Hematopoietic multipotent progenitor cell treated with erythropoietin and hydrocortisone succinate and interleukin-3 and kit ligand, for 8 days (in vitro differentiated cells): ENCODE data around the gene SHKBP1.
"Not testable (repeated sequence)": the region's sequence is repeated elsewhere in the genome, so short reads cannot be mapped to it uniquely, and the experiment has no call there.

ENCODE experiments used
- DNase-seq: peaks from one replicate; pipeline ENCODE4 v3.0.0-alpha.2; 2015

Gene SHKBP1

DNA sequence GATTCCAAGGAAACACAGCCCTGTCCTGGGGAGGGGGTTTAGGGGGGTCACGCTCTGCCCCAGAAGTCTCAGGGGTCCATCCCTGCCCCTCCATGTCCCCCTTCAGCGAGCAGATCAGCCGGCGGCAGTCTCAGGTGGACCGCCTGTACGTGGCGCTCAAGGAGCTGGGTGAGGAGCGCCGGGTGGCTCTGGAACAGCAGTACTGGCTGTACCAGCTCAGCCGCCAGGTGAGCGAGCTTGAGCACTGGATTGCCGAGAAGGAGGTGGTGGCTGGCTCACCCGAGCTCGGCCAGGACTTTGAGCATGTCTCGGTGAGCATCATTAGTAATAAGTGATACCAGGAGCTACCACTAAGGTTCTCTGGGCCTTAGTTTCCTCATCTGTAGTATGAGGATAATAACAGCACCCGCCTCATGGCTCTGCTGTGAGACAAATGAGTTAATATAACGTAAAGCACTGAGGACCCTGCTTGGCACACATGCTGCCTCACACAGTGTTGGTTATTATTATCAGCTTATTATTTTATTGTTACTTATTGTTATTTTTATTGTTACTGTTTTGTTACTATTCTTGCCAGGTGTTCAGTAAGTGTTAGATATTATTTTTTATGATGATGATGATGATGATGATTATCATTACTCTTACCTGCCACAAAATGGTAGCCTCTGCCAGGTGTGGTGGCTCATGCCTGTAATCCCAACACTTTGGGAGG, 20.5 kb upstream of the SHKBP1 start:
- no peak for DNase-seq

DNA sequence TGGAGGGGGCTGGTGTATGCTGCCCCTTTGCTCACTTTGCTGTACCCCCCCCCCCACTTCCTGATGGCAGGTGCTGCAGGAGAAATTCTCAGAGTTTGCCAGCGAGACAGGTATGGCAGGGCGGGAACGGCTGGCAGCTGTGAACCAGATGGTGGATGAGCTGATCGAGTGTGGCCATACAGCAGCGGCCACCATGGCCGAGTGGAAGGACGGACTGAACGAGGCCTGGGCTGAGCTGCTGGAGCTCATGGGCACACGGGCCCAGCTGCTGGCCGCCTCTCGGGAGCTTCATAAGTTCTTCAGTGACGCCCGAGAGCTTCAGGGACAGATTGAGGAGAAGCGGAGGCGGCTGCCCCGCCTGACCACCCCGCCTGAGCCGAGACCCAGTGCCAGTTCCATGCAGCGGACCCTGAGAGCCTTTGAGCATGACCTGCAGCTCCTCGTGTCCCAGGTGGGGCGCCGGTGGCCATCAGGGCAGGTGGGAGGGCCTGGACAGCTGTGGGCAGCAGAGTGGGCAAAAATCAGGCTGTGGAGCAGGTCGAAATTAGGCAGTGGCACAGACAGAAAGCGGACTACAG, 19.6 kb upstream of the SHKBP1 start:
- DNase-seq: no peak

DNA sequence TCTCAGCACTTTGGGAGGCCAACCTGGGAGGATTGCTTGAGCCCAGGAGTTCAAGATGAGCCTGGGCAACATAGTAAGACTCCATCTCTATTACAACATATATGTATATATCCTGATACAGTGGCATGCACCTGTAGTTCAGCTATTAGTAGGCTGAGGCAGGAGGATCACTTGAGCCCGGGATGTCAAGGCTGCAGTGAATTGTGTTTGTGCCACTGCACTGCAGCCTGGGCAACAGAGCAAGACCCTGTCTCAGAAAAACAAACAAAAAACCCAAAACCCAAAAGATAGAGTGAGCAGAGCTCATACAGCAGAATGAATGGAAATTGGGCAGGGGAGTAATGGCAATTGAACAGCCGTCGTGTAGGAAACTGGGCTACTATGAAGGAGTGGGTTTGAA, 17.3 kb upstream of the SHKBP1 start:
- DNase-seq: no peak

DNA sequence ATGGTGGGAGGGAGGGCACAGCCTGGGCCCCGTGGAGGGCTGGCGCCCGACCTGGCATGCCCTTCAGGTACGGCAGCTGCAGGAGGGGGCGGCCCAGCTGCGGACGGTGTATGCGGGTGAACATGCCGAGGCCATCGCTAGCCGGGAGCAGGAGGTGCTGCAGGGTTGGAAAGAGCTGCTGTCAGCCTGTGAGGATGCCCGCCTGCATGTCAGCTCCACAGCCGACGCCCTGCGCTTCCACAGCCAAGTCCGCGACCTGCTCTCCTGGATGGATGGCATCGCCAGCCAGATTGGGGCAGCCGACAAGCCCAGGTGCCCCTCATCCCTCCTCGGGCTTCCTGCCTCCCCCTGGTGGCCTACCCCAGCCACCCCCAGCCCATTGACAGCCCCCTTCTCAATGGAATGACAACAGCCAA, 16.6 kb upstream of the SHKBP1 start:
- DNase-seq: no peak

DNA sequence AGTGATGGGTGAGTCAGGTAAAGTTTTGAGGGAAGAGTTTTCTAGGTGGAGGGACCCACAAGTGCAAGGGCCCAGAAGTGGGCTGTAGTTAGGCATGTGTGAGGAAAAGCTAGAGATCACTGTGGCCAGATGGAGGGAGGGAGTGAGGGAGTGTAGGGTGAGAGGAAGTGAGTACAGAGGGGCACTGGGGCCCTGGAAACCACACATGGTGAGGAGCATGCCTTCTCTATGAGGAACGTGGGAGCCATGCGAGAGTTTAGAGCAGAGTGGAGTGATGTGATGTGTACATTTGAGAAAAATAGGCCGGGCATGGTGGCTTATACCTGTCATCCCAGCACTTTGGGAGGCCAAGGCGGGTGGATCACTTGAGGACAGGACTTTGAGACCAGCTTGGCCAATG, 14.7 kb upstream of the SHKBP1 start:
- no peak for DNase-seq

DNA sequence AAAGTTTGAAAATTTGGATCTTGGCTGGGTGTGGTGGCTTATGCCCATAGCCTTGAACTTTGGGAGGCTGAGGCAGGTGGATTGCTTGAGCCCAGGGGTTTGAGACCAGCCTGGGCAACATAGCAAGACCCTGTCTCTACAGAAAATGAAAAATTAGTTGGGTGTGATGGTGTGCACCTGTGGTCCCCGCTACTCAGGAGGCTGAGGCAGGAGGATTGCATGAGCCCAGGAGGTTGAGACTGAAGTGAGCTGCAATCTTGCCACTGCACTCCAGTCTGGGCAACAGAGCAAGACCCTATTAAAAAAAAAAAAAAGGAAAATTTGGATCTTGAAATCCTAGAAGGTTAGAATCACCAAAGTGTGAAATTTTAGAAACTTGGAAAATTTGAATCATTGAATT, 12.1 kb upstream of the SHKBP1 start:
- not testable (repeated sequence) for DNase-seq

DNA sequence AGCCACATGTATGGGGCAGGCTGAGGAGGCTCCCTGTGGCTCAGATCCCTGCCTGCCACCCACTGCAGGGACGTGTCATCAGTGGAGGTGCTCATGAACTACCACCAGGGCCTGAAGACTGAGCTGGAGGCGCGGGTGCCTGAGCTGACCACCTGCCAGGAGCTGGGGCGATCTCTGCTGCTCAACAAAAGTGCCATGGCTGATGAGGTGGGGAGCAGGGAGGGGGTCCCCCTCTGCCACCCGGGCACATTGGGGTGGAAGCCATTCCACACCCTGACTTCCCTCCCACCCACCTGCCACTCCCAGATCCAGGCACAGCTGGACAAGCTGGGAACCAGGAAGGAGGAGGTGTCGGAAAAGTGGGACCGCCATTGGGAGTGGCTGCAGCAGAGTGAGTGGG, 11.3 kb upstream of the SHKBP1 start:
- DNase-seq: no peak

DNA sequence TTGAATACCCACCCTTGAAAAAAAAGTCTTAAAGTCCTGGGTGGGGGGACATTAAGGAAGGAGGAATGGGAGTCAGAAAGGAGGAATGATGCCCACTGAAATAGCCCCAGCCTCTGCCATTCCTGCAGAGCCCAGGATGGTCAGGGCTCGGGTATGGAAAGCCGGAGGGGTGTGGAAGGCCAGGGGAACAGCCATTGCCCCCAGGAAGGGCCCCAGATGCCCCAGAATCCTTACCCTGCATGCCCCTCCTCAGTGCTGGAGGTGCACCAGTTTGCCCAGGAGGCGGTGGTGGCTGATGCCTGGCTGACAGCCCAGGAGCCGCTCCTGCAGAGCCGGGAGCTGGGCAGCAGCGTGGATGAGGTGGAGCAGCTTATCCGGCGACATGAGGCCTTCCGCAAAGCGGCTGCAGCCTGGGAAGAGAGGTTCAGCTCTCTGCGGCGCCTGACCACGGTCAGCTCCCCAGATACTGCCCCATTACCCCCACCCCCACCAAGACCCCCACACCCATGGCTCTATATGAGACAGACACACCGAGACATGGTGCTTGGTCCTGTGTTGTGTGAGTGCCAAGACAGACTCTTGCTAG, 10.7 kb upstream of the SHKBP1 start:
- DNase-seq: no peak

DNA sequence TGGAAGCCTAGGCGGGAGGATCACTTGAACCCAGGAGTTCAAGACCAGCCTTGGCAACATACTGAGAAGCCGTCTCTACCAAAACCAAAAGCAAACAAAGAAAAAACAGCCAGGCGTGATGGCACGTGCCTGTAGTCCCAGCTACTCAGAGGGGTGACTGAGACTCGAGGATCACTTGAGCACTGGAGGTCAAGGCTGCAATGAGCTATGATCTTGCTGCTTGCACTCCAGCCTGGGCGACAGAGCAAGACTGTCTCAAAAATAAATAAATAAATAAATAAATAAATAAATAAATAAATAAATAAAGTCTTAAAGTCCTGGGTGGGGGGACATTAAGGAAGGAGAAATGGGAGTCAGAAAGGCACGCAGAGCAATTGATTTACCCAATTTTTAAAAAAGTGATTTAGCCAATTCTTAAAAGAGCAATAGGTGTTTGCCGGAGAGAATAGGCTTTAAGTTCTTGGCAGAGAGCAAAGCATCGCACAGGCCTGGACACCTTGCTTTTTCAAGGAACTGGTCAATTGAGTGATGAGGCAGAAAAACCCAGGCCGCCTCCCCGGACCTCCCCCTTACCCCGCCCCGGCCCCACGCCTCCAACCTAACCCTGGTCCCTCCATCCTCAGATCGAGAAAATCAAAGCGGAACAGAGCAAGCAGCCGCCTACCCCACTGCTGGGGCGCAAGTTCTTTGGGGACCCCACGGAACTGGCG, 9.5 kb upstream of the SHKBP1 start:
- no peak for DNase-seq

DNA sequence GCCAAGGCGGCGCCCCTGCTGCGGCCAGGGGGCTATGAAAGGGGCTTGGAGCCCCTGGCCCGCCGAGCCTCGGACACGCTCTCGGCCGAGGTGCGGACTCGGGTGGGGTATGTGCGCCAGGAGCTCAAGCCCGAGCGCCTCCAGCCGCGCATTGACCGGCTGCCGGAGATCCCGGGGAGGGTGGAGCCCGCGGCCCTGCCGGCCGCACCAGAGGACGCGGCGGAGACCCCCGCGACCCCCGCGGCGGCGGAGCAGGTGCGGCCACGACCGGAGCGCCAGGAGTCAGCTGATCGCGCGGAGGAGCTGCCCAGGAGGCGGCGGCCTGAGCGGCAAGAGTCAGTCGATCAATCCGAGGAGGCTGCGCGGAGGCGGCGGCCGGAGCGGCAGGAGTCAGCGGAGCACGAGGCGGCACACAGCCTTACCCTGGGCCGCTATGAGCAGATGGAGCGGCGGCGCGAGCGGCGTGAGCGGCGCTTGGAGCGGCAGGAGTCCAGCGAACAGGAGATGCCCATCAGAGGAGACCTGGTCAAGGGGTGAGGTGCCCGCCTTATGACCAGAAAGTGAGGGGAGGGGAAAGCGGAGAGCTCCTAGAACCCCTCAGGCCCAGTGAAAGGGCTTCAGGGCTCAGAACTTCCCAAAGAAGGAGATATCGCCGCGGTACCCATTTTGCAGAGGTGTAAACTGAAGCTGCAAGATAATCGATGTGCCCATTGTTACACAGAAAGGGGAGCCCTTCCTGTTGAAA, 8.8 kb upstream of the SHKBP1 start:
- no peak for DNase-seq

DNA sequence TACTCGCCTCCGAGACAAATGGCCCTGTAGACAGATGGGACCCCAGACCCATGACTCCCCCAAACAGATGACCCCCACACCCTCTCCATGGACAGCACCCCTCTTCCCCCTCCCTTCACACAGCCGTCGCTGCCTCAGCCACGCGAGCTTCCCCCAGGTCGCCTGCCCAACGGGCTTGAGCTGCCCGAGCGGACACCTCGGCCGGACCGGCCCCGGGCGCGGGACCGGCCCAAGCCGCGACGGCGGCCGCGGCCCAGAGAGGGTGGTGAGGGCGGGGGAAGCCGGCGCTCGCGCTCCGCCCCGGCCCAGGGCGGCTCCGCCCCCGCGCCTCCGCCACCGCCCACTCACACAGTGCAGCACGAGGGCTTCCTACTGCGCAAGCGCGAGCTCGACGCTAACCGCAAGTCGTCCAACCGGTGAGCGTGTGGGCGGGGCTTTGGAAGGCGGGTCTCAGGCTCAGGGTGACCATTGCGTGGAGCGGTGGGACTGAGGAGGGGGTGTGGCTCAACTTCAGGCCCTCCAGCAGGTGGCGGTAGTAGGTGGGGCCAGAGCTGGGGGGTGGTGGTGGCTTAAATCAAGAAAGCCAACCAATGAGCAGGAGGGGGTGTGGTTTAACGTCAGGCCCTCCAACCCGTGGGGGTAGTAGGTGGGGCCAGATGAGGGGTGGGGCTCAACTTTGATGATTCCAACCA, 6.2 kb upstream of the SHKBP1 start:
- peak; percentile 99 for DNase-seq

DNA sequence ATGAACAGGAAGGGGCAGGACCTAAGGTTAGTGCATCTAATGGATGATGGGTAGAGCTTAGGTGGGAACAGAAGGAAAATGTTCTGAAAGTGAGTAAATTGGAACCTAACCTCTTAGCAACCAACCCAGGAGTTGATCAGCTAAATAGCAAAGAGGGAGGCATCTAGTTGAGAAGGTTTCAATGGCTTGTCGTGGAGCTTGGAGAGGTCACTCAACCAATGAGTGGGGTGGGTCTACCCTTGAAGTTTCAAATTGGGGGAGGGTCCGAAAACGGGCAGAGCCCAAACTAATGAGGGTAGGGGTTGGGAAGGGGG, 5.7 kb upstream of the SHKBP1 start:
- no peak for DNase-seq

DNA sequence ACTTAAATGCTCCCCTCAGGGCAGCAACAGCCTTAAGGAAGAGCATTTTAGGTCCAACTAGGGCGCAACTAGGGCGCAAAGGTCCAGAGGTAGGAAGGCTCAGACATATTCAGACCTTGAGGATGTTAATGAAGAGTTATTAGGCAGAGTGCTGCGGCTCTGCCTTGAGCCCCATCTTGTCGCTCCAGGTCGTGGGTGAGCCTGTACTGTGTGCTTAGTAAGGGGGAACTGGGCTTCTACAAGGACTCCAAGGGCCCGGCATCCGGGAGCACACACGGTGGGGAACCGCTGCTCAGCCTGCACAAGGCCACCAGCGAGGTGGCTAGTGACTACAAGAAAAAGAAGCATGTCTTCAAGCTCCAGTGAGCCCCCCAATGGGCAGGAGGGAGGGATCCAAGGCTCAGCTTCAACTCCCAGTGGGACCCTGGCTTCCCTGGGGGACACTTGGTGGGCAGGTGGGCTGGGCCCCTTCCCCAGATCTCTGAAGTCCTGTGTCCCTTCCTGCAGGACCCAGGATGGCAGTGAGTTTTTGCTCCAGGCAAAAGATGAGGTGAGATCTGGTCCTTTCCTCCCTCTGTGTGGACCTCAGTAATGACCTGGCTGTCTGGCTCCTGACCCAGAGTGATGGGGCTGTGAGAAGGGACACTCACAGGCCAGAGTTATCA, 4.7 kb upstream of the SHKBP1 start:
- no peak for DNase-seq

DNA sequence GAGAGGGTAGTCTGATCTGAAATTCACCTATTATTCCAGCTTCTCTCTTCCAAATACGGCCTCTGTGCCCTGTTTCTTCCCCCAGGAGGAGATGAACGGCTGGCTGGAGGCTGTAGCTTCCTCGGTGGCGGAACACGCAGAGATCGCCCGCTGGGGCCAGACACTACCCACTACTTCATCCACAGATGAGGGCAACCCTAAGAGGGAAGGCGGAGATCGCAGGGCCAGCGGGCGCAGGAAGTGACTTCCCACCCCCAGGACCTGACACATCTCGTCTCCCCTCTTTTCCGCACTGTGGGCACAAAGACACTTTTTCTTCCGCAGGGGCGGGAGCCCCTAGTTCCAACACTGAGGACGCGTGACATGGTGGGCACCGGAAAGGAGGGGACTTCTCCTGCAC, 1.3 kb upstream of the SHKBP1 start:
- DNase-seq: no peak

DNA sequence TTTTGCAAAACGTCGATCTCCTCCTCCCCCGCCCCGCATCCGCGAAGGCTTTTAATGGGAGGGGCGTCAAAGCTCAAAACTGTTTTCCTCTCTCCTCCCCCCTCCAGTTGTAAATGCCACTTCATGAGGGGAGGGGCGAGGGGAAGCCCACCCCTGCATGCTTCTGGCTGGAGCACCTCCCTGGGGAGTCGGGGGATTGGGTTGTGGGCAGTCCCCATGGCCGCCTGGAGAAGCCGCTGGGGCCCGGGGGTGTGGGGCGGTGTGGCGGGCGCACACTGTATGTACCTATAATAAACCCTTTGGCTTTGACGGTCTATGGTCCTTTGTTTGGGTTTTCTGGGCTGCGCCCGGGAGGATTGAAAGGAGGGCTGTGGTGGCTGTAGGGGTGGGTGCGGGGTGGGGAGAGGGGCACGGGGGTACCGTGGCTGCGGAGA, 505 bp upstream of the SHKBP1 start:
- DNase-seq: no peak

DNA sequence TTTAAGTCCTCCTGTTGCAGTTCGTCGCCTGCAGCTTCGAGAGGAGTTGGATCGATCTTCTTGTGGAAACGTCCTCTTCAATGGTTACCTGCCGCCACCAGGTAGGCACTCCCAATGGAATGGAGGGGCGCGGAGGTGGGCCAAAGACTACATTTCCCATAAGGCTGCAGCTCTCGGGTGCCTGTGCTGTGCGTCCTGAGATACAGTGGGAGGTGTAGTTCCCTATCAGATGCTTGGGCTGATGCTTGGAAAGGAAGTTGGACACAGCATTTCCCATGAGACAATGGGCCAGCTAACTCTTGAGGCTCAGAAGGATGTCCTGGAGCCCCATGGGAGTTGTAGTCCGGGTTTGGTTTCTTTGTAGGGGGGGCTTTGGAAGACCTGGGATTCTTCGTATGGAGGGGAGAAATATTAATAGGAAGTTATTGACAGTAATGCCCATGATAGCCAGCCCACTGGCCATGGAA, 1.8 kb downstream of the SHKBP1 start:
- peak; percentile 87 for DNase-seq

DNA sequence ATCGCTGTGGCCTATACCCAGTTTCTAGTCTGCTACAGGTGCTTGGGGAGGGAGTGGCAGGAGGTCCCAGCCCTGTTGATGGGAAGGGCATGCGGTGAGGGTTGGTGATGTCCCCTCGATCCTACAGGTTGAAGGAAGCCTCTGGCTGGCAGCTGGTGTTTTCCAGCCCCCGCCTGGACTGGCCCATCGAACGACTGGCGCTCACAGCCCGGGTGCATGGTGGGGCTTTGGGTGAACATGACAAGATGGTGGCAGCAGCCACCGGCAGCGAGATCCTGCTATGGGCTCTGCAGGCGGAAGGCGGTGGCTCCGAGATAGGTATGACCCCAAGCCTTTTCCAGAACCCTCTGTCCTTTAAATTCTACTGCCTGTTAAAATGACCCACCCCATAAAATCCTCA, 3.9 kb downstream of the SHKBP1 start:
- no peak for DNase-seq

DNA sequence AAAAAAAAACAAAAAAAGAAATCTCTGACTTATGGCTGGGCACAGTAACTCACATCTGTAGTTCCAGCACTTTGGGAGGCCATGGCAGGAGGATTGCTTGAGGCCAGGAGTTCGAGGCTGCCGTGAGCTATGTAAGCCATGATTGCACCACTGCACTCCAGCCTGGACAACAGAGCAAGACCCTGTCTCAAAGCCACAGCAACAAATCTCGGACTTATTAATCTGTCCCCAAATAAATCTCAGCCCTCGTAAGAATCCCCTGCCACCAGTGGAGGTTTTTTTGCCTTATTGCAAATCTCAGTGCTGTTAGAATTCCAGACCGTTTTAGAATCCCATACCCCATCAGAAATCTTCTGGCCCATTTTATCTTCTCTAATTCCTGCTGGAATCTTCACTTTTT, 4.9 kb downstream of the SHKBP1 start:
- DNase-seq: no peak

DNA sequence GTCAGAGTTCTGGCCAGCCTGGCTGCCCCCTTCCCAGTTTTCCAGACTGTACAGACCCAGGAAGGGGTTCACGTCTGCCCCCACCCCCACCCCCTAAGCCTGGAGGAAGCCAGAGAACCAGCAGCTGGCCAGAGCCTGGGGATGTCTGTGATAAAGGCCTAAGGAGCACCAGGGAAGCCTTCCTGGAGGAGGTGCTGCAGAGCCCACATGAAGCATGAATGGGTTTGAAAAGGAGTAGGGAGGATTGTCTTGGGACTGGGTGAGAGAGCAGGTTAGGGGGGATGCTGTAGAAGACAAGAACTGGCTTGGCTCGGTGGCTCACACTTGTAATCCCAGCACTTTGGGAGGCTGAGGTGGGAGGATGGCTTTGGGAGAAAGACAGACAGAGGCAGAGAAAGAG, 5.8 kb downstream of the SHKBP1 start:
- no peak for DNase-seq

DNA sequence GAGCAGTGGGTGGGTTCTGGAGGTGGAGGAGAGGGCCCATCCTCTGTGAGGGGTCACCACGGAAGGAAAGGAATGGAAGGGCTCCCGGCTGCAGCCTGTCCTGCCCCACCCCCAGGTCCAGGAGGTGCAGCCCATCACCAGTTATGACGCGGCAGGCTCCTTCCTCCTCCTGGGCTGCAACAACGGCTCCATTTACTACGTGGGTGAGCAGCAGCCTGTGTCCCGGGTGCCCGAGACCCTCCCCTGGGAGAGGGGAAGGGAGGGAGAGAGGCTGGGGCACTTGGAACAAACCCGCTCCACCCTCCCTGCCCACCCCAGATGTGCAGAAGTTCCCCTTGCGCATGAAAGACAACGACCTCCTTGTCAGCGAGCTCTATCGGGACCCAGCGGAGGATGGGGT, 6.6 kb downstream of the SHKBP1 start:
- no peak for DNase-seq

DNA sequence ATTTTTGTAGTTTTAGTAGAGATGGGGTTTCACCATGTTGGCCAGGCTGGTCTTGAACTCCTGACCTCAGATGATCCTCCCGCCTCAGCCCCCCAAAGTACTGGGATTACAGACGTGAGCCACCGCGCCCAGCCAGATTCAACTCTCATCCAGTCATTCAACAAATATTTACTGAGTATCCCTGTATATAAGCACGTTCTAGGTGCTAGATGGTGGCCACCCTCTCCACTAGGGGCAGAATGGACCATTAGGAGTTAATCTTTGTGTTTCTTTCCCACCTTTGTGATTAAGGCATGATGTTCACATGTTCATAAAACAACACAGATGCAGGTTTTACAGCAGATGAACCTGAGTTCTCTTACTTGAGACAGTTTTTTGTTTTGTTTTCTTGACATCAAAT, 7.3 kb downstream of the SHKBP1 start:
- no peak for DNase-seq
